Neural cell (in vitro differentiated cells): ENCODE measurements around the gene CIB1.

Experiments used
- EP300 ChIP-seq: fragments of 450-650 bp; conservative IDR thresholded peaks from 2 replicates; pipeline ENCODE4 v1.6.1; 2014; ENCODE audit warnings: antibody characterized with exemption, mild to moderate bottlenecking, moderate library complexity; ENCODE audit not compliant: poor library complexity, severe bottlenecking
- EZH2 ChIP-seq: fragments of 200-600, 300-800 bp; shearing (Covaris generic), sonication (generic); IDR thresholded peaks from 2 replicates; pipeline ENCODE4 v1.6.1; 2014; ENCODE audit warnings: antibody characterized with exemption, low read length, borderline replicate concordance, mild to moderate bottlenecking; ENCODE audit not compliant: insufficient read depth, poor library complexity, severe bottlenecking
- POLR2AphosphoS5 ChIP-seq: IDR thresholded peaks from 2 replicates; pipeline ENCODE4 v1.6.1; 2012
- RAD21 ChIP-seq: fragments of 450-650 bp; conservative IDR thresholded peaks from 2 replicates; pipeline ENCODE4 v1.6.1; 2014; ENCODE audit warnings: antibody characterized with exemption, mild to moderate bottlenecking, moderate library complexity
- SMC3 ChIP-seq: fragments of 450-650 bp; conservative IDR thresholded peaks from 2 replicates; pipeline ENCODE4 v1.6.1; 2014; ENCODE audit warnings: antibody characterized with exemption, mild to moderate bottlenecking, moderate library complexity; ENCODE audit not compliant: poor library complexity
- TAF1 ChIP-seq: IDR thresholded peaks from 2 replicates; pipeline ENCODE4 v1.6.1; 2012; ENCODE audit warnings: low read depth
- TF ChIP-seq, protein P1 (sequence below): fragments of 450-650 bp; IDR thresholded peaks from 2 replicates; pipeline ENCODE4 v1.5.1; 2014; ENCODE audit warnings: antibody characterized with exemption, mild to moderate bottlenecking, moderate library complexity; ENCODE audit not compliant: poor library complexity, severe bottlenecking
- TF ChIP-seq, protein P2 (sequence below): IDR thresholded peaks from 2 replicates; pipeline ENCODE4 v1.6.1; 2012; ENCODE audit warnings: borderline replicate concordance

DNA sequence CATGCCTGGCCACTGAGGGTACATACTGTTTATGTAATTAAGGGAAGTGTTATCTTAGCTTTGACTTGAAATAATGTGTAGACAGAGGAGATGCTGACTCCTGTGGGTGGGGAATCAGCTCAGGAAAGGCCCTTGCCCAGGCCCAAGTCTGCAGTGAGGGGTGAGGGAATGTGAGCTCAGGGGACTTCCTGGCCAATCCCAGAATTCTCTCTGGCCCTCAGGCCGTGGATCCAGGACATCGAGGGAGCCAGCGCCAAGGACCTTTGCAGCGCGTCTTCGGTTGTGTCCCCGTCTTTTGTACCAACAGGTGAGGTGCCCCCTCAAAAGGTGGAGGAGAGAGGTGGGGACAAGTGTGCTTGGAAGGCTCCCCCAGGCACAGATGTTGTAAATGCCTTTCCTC, 6.4 kb downstream of the CIB1 start:
- TF ChIP-seq SMC3 = no peak
- no peak for TF ChIP-seq POLR2AphosphoS5
- TF ChIP-seq, protein P1, sequence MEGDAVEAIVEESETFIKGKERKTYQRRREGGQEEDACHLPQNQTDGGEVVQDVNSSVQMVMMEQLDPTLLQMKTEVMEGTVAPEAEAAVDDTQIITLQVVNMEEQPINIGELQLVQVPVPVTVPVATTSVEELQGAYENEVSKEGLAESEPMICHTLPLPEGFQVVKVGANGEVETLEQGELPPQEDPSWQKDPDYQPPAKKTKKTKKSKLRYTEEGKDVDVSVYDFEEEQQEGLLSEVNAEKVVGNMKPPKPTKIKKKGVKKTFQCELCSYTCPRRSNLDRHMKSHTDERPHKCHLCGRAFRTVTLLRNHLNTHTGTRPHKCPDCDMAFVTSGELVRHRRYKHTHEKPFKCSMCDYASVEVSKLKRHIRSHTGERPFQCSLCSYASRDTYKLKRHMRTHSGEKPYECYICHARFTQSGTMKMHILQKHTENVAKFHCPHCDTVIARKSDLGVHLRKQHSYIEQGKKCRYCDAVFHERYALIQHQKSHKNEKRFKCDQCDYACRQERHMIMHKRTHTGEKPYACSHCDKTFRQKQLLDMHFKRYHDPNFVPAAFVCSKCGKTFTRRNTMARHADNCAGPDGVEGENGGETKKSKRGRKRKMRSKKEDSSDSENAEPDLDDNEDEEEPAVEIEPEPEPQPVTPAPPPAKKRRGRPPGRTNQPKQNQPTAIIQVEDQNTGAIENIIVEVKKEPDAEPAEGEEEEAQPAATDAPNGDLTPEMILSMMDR = no peak
- TF ChIP-seq EZH2 = no peak
- TF ChIP-seq EP300 = no peak
- no peak for TF ChIP-seq RAD21
- TF ChIP-seq, protein P2, sequence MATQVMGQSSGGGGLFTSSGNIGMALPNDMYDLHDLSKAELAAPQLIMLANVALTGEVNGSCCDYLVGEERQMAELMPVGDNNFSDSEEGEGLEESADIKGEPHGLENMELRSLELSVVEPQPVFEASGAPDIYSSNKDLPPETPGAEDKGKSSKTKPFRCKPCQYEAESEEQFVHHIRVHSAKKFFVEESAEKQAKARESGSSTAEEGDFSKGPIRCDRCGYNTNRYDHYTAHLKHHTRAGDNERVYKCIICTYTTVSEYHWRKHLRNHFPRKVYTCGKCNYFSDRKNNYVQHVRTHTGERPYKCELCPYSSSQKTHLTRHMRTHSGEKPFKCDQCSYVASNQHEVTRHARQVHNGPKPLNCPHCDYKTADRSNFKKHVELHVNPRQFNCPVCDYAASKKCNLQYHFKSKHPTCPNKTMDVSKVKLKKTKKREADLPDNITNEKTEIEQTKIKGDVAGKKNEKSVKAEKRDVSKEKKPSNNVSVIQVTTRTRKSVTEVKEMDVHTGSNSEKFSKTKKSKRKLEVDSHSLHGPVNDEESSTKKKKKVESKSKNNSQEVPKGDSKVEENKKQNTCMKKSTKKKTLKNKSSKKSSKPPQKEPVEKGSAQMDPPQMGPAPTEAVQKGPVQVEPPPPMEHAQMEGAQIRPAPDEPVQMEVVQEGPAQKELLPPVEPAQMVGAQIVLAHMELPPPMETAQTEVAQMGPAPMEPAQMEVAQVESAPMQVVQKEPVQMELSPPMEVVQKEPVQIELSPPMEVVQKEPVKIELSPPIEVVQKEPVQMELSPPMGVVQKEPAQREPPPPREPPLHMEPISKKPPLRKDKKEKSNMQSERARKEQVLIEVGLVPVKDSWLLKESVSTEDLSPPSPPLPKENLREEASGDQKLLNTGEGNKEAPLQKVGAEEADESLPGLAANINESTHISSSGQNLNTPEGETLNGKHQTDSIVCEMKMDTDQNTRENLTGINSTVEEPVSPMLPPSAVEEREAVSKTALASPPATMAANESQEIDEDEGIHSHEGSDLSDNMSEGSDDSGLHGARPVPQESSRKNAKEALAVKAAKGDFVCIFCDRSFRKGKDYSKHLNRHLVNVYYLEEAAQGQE = no peak
- TF ChIP-seq TAF1 = no peak
